Activated CD4-positive, alpha-beta memory T cell treated with anti-CD3 and anti-CD28 coated beads, Interleukin-2, amount 10 ng/mL, durations not matched to agents 7 days and 5 days (primary cell): Measurements from ENCODE around the gene OR2V2. TPM values are rescaled to one million over a fixed set of nuclear protein-coding genes. Genes with fewer than 3 reads are reported as not detected.

Experiments used
- CTCF ChIA-PET: fragments of 350-600 bp; sonication (Branson Sonifier 250); formaldehyde crosslinking; loops from one replicate; lab custom pipeline; 2021; ENCODE audit warnings: antibody characterized with exemption, inconsistent platforms; lab: Charles Lee
- POLR2A ChIA-PET: fragments of 350-600 bp; sonication (Branson Sonifier 250); formaldehyde crosslinking; loops from one replicate; lab custom pipeline; 2021; ENCODE audit warnings: antibody characterized with exemption; lab: Charles Lee
- DNase-seq: peaks from one replicate; pipeline ENCODE4 v3.0.0-alpha.2; 2020
- H3K27ac Mint-ChIP-seq: one replicate; pipeline ENCODE4 v1.8.0; 2021; ENCODE audit warnings: mild to moderate bottlenecking, mixed read lengths
- H3K27me3 Mint-ChIP-seq: one replicate; pipeline ENCODE4 v1.8.0; 2021; ENCODE audit warnings: mixed read lengths
- H3K36me3 Mint-ChIP-seq: one replicate; pipeline ENCODE4 v1.8.0; 2021; ENCODE audit warnings: low read depth, mixed read lengths
- H3K4me1 Mint-ChIP-seq: one replicate; pipeline ENCODE4 v1.8.0; 2021; ENCODE audit warnings: mixed read lengths
- H3K4me3 Mint-ChIP-seq: one replicate; pipeline ENCODE4 v1.8.0; 2021; ENCODE audit warnings: mild to moderate bottlenecking, mixed read lengths
- H3K9me3 Mint-ChIP-seq: one replicate; pipeline ENCODE4 v1.8.0; 2021; ENCODE audit warnings: mixed read lengths
- total RNA-seq, 2 experiments: library from RNA; stranded (reverse); gene quantifications; one replicate each; pipeline ENCODE4 v1.2.3, GENCODE V29; 2021

The OR2V2 gene
- total RNA-seq, 2 experiments from 2014 or later, result not detected

- H3K4me1 Mint-ChIP-seq, result no peaks in the 10 kb centered on the region
- no peak overlapping the region for H3K4me3 Mint-ChIP-seq
- POLR2A ChIA-PET, result no interaction called here
- no peak overlapping the region for H3K27ac Mint-ChIP-seq
- H3K27me3 Mint-ChIP-seq, result peaks cover 15% of the 10 kb centered on the region
- H3K9me3 Mint-ChIP-seq, result peaks cover 3% of the 10 kb centered on the region
- DNase-seq, result no peak
- CTCF ChIA-PET, result no interaction called here
- H3K36me3 Mint-ChIP-seq, result no peaks in the 10 kb centered on the region
These were observed 10.9 kb upstream of the OR2V2 start for GRCh38 chr5:181136361-181136955.

- Mint-ChIP-seq H3K27ac (no peak overlapping the region), H3K4me3 (no peak overlapping the region), H3K27me3 (peaks cover 16% of the 10 kb centered on the region), H3K9me3 (peaks cover 3% of the 10 kb centered on the region), H3K4me1 (no peaks in the 10 kb centered on the region), H3K36me3 (no peaks in the 10 kb centered on the region)
- DNase-seq, result no peak
- CTCF ChIA-PET, result no interaction called here
- POLR2A ChIA-PET, result no interaction called here
These were observed 9.1 kb upstream of the OR2V2 start for GRCh38 chr5:181138258-181138657.

GRCh38 chr5:181140766-181141165, 6.6 kb upstream of the OR2V2 start:
- CTCF ChIA-PET, result no interaction called here
- H3K9me3 Mint-ChIP-seq, result peaks cover 5% of the 10 kb centered on the region
- POLR2A ChIA-PET, result no interaction called here
- no peak overlapping the region for H3K27ac Mint-ChIP-seq
- H3K4me1 Mint-ChIP-seq, result no peaks in the 10 kb centered on the region
- no peaks in the 10 kb centered on the region for H3K36me3 Mint-ChIP-seq
- H3K27me3 Mint-ChIP-seq, result peaks cover 18% of the 10 kb centered on the region
- no peak overlapping the region for H3K4me3 Mint-ChIP-seq
- no peak for DNase-seq

- ChIA-PET POLR2A (no interaction called here), CTCF (no interaction called here)
- Mint-ChIP-seq H3K36me3 (no peaks in the 10 kb centered on the region), H3K4me1 (no peaks in the 10 kb centered on the region), H3K27ac (no peak overlapping the region), H3K9me3 (peaks cover 5% of the 10 kb centered on the region), H3K27me3 (peaks cover 23% of the 10 kb centered on the region), H3K4me3 (no peak overlapping the region)
- no peak for DNase-seq
These were observed 5.3 kb upstream of the OR2V2 start for GRCh38 chr5:181142054-181142453.

- CTCF ChIA-PET, result no interaction called here
- no peak overlapping the region for H3K4me3 Mint-ChIP-seq
- no peak for DNase-seq
- no peaks in the 10 kb centered on the region for H3K4me1 Mint-ChIP-seq
- H3K9me3 Mint-ChIP-seq, result peaks cover 2% of the 10 kb centered on the region
- H3K27ac Mint-ChIP-seq, result no peak overlapping the region
- H3K36me3 Mint-ChIP-seq, result no peaks in the 10 kb centered on the region
- POLR2A ChIA-PET, result no interaction called here
- H3K27me3 Mint-ChIP-seq, result peaks cover 28% of the 10 kb centered on the region
These were observed 2.3 kb upstream of the OR2V2 start for GRCh38 chr5:181145133-181145532.

- H3K27me3 Mint-ChIP-seq, result peaks cover 19% of the 10 kb centered on the region
- peaks cover 6% of the 10 kb centered on the region for H3K9me3 Mint-ChIP-seq
- DNase-seq, result no peak
- H3K36me3 Mint-ChIP-seq, result no peaks in the 10 kb centered on the region
- peaks cover 7% of the 10 kb centered on the region for H3K4me1 Mint-ChIP-seq
- no peak overlapping the region for H3K27ac Mint-ChIP-seq
- H3K4me3 Mint-ChIP-seq, result no peak overlapping the region
- ChIA-PET CTCF (no interaction called here), POLR2A (no interaction called here)
These were observed 2.0 kb downstream of the OR2V2 start for GRCh38 chr5:181149355-181149754.

- no peak overlapping the region for H3K27ac Mint-ChIP-seq
- peaks cover 19% of the 10 kb centered on the region for H3K27me3 Mint-ChIP-seq
- peaks cover 9% of the 10 kb centered on the region for H3K4me1 Mint-ChIP-seq
- no peaks in the 10 kb centered on the region for H3K36me3 Mint-ChIP-seq
- ChIA-PET POLR2A (no interaction called here), CTCF (no interaction called here)
- no peak overlapping the region for H3K4me3 Mint-ChIP-seq
- peaks cover 8% of the 10 kb centered on the region for H3K9me3 Mint-ChIP-seq
- no peak for DNase-seq
These were observed 2.7 kb downstream of the OR2V2 start for GRCh38 chr5:181149806-181150733.

- H3K27ac Mint-ChIP-seq, result no peak overlapping the region
- CTCF ChIA-PET, result interaction anchor here (1.3 kb wide), 1 partner anchor 282 kb away, joined by 3 read pairs; no protein-coding TSS in a partner anchor
- POLR2A ChIA-PET, result no interaction called here
- H3K36me3 Mint-ChIP-seq, result no peaks in the 10 kb centered on the region
- peaks cover 11% of the 10 kb centered on the region for H3K4me1 Mint-ChIP-seq
- H3K9me3 Mint-ChIP-seq, result peaks cover 7% of the 10 kb centered on the region
- DNase-seq, result no peak
- H3K4me3 Mint-ChIP-seq, result no peak overlapping the region
- peaks cover 19% of the 10 kb centered on the region for H3K27me3 Mint-ChIP-seq
These were observed 3.8 kb downstream of the OR2V2 start for GRCh38 chr5:181151146-181151545.

GRCh38 chr5:181152406-181152805, 5.0 kb downstream of the OR2V2 start:
- Mint-ChIP-seq H3K4me3 (no peak overlapping the region), H3K36me3 (no peaks in the 10 kb centered on the region), H3K4me1 (peaks cover 11% of the 10 kb centered on the region), H3K9me3 (peaks cover 7% of the 10 kb centered on the region), H3K27ac (no peak overlapping the region), H3K27me3 (peaks cover 15% of the 10 kb centered on the region)
- DNase-seq, result no peak
- ChIA-PET POLR2A (no interaction called here), CTCF (no interaction called here)

GRCh38 chr5:181153814-181154213, 6.4 kb downstream of the OR2V2 start:
- Mint-ChIP-seq H3K4me3 (no peak overlapping the region), H3K27ac (no peak overlapping the region), H3K9me3 (peaks cover 7% of the 10 kb centered on the region), H3K36me3 (no peaks in the 10 kb centered on the region), H3K27me3 (peaks cover 16% of the 10 kb centered on the region), H3K4me1 (peaks cover 11% of the 10 kb centered on the region)
- POLR2A ChIA-PET, result no interaction called here
- CTCF ChIA-PET, result no interaction called here
- no peak for DNase-seq

- Mint-ChIP-seq H3K36me3 (no peaks in the 10 kb centered on the region), H3K9me3 (peaks cover 7% of the 10 kb centered on the region), H3K4me3 (no peak overlapping the region), H3K27ac (no peak overlapping the region), H3K4me1 (peaks cover 30% of the 10 kb centered on the region), H3K27me3 (peaks cover 8% of the 10 kb centered on the region)
- CTCF ChIA-PET, result interaction anchor here (0.8 kb wide), 1 partner anchor 28 kb away, joined by 3 read pairs; no protein-coding TSS in a partner anchor
- DNase-seq, result no peak
- POLR2A ChIA-PET, result interaction anchor here (0.7 kb wide), 1 partner anchor 35 kb away, joined by 3 read pairs; no protein-coding TSS in a partner anchor
These were observed 9.4 kb downstream of the OR2V2 start for GRCh38 chr5:181156758-181157157.

- ChIA-PET POLR2A (interaction anchor here (1.0 kb wide), 1 partner anchor 327 kb away, joined by 3 read pairs; no protein-coding TSS in a partner anchor), CTCF (interaction anchor here (1.4 kb wide), 2 partner anchors 26 to 33 kb away, joined by 4 to 6 read pairs; no protein-coding TSS in a partner anchor)
- no peak overlapping the region for H3K4me3 Mint-ChIP-seq
- peaks cover 15% of the 10 kb centered on the region for H3K27me3 Mint-ChIP-seq
- DNase-seq, result no peak
- peaks cover 2% of the 10 kb centered on the region for H3K36me3 Mint-ChIP-seq
- H3K9me3 Mint-ChIP-seq, result peaks cover 5% of the 10 kb centered on the region
- peaks cover 42% of the 10 kb centered on the region for H3K4me1 Mint-ChIP-seq
- H3K27ac Mint-ChIP-seq, result no peak overlapping the region
These were observed 11.5 kb downstream of the OR2V2 start for GRCh38 chr5:181158869-181159268.
